ENCODE measurements around the gene ADAMTS6. TPM values are rescaled to one million over a fixed set of nuclear protein-coding genes. Genes with fewer than 3 reads are reported as not detected.

Gene ADAMTS6
- total RNA-seq, 4 donors from 2014 or later: 2.6 to 25.2 (median 12.3) TPM

- Histone ChIP-seq H3K27me3 (no peaks in the 10 kb centered on the region), H3K9me3 (peaks cover 0 to 38% (median 0%) of the 10 kb centered on the region in 3 donors), H3K4me1 (no peaks in the 10 kb centered on the region), H3K27ac (no peak overlapping the region), H3K36me3 (no peaks in the 10 kb centered on the region), H3K4me3 (no peak overlapping the region)
- WGBS, 2 donors (ENCODE audit: low coverage in 1 of 2): 100% methylated on average over 1 of the region's 1 CpG
- ATAC-seq: no peak
- no peak for TF ChIP-seq POLR2AphosphoS5 (IDR thresholded peaks at IDR 0.05)
Observed at GRCh38 chr5:65229841-65230240, 251.9 kb downstream of the ADAMTS6 start.

GRCh38 chr5:65213921-65214525 is 267.7 kb downstream of the ADAMTS6 start:
- Histone ChIP-seq H3K4me1 (no peaks in the 10 kb centered on the region), H3K27me3 (no peaks in the 10 kb centered on the region), H3K27ac (no peak overlapping the region), H3K36me3 (no peaks in the 10 kb centered on the region), H3K4me3 (no peak overlapping the region), H3K9me3 (no peaks in the 10 kb centered on the region)
- no peak for ATAC-seq
- TF ChIP-seq POLR2AphosphoS5 (IDR thresholded peaks at IDR 0.05) (no peak), EP300 (IDR thresholded peaks at IDR 0.05) (no peak), CTCF (IDR thresholded peaks at IDR 0.05) (peak in 2 of 4 experiments; percentile 27 to 48), POLR2A (IDR thresholded peaks at IDR 0.05) (no peak)
- WGBS, 2 donors (ENCODE audit: low coverage in 1 of 2): 83 to 89% methylated on average over 5 to 6 of the region's 6 CpGs

- Histone ChIP-seq H3K4me3 (no peak overlapping the region), H3K4me1 (no peaks in the 10 kb centered on the region), H3K27ac (no peak overlapping the region), H3K36me3 (no peaks in the 10 kb centered on the region), H3K27me3 (no peaks in the 10 kb centered on the region), H3K9me3 (no peaks in the 10 kb centered on the region)
- no peak for ATAC-seq
- TF ChIP-seq POLR2A (IDR thresholded peaks at IDR 0.05): no peak
- TF ChIP-seq POLR2AphosphoS5 (IDR thresholded peaks at IDR 0.05): no peak
- TF ChIP-seq CTCF (IDR thresholded peaks at IDR 0.05): no peak
Observed at GRCh38 chr5:65209341-65209740, 272.4 kb downstream of the ADAMTS6 start.

- Histone ChIP-seq H3K4me1 (peaks cover 0 to 4% (median 0%) of the 10 kb centered on the region in 3 donors), H3K27me3 (no peaks in the 10 kb centered on the region), H3K9me3 (no peaks in the 10 kb centered on the region), H3K4me3 (no peak overlapping the region), H3K27ac (no peak overlapping the region), H3K36me3 (no peaks in the 10 kb centered on the region)
- WGBS, 2 donors (ENCODE audit: low coverage in 1 of 2): 81 to 82% methylated on average over 3 of the region's 3 CpGs
- TF ChIP-seq POLR2A (IDR thresholded peaks at IDR 0.05) (no peak), EP300 (IDR thresholded peaks at IDR 0.05) (no peak), POLR2AphosphoS5 (IDR thresholded peaks at IDR 0.05) (no peak)
- no peak for ATAC-seq
Observed at GRCh38 chr5:65204966-65205365, 276.8 kb downstream of the ADAMTS6 start.

GRCh38 chr5:65203746-65204145 is 278.0 kb downstream of the ADAMTS6 start:
- Histone ChIP-seq H3K27ac (no peak overlapping the region), H3K4me3 (no peak overlapping the region), H3K4me1 (peaks cover 0 to 8% (median 0%) of the 10 kb centered on the region in 3 donors), H3K27me3 (no peaks in the 10 kb centered on the region), H3K36me3 (no peaks in the 10 kb centered on the region), H3K9me3 (no peaks in the 10 kb centered on the region)
- 17 to 33% methylated on average over 1 of the region's 1 CpG for WGBS, 2 donors (ENCODE audit: low coverage in 1 of 2)
- no peak for ATAC-seq
- TF ChIP-seq POLR2A (IDR thresholded peaks at IDR 0.05) (no peak), POLR2AphosphoS5 (IDR thresholded peaks at IDR 0.05) (no peak)

- 11 to 26% methylated on average over 2 to 3 of the region's 3 CpGs for WGBS, 2 donors (ENCODE audit: low coverage in 1 of 2)
- TF ChIP-seq CTCF (IDR thresholded peaks at IDR 0.05) (no peak), POLR2AphosphoS5 (IDR thresholded peaks at IDR 0.05) (no peak), EP300 (IDR thresholded peaks at IDR 0.05) (no peak), POLR2A (IDR thresholded peaks at IDR 0.05) (no peak)
- Histone ChIP-seq H3K9me3 (no peaks in the 10 kb centered on the region), H3K4me3 (no peak overlapping the region), H3K4me1 (peaks cover 0 to 8% (median 0%) of the 10 kb centered on the region in 3 donors), H3K27me3 (no peaks in the 10 kb centered on the region), H3K27ac (no peak overlapping the region), H3K36me3 (no peaks in the 10 kb centered on the region)
- ATAC-seq: no peak
Observed at GRCh38 chr5:65199993-65200675, 281.6 kb downstream of the ADAMTS6 start.
